Heart right ventricle (tissue), 16 donors: ENCODE measurements around the gene CENPT. TPM values are rescaled to one million over a fixed set of nuclear protein-coding genes. Genes with fewer than 3 reads are reported as not detected.
A peak's percentile ranks its signal among the peaks of the same experiment; 100 is the strongest.

Experiments
- ATAC-seq, 8 donors: fragments of 200-7000 bp; cut with Tn5 transposase; one replicate each; pipeline ENCODE4 v1.9.1; 2020; ENCODE audit warnings: mild to moderate bottlenecking in 8 of 8, moderate library complexity in 8 of 8, moderate number of reproducible peaks in 1 of 8
- DNase-seq, 2 donors: peaks; one replicate each; pipeline ENCODE4 v3.0.0-alpha.2; 2020
- H3K27ac ChIP-seq, 10 donors: fragments of 200-600 bp; sonication (generic) in 2 of 10; one replicate each; pipeline versions ENCODE4 v1.5.0 to v1.8.0; 2020 to 2022; ENCODE audit warnings: mild to moderate bottlenecking in 3 of 10
- H3K27me3 ChIP-seq, 7 donors: fragments of 200-600 bp; one replicate each; pipeline ENCODE4 v1.8.0; 2021 to 2022; ENCODE audit warnings: mild to moderate bottlenecking in 2 of 7
- H3K36me3 ChIP-seq, 9 donors: fragments of 200-600 bp; sonication (generic) in 1 of 9; one replicate each; pipeline versions ENCODE4 v1.5.0 to v1.8.0; 2020 to 2022; ENCODE audit warnings: mild to moderate bottlenecking in 2 of 9
- H3K4me1 ChIP-seq, 9 donors: fragments of 200-600 bp; sonication (generic) in 1 of 9; one replicate each; pipeline versions ENCODE4 v1.5.0 to v1.8.0; 2020 to 2022; ENCODE audit warnings: mild to moderate bottlenecking in 4 of 9
- H3K4me3 ChIP-seq, 10 donors: fragments of 200-600 bp; sonication (generic) in 2 of 10; one replicate each; pipeline versions ENCODE4 v1.5.0 to v1.8.0; 2020 to 2022; ENCODE audit warnings: mild to moderate bottlenecking in 7 of 10, moderate library complexity in 2 of 10
- H3K9me3 ChIP-seq, 11 donors: fragments of 200-600 bp in 10 of 11; sonication (generic) in 2 of 11; one replicate each; pipeline versions ENCODE4 v1.5.0 to v1.8.0; 2013 to 2022; ENCODE audit warnings: mild to moderate bottlenecking in 2 of 11, control low read depth in 1 of 11, moderate library complexity in 1 of 11
- CTCF ChIP-seq, 9 donors: fragments of 200-600 bp; sonication (generic) in 2 of 9; IDR thresholded peaks; one replicate each; pipeline versions ENCODE4 v1.5.0 to v1.8.0; 2021 to 2022; ENCODE audit warnings: antibody characterized with exemption in 9 of 9, mild to moderate bottlenecking in 5 of 9, moderate library complexity in 1 of 9
- WGBS, 2 donors: extraction: QIAGEN DNeasy Blood & Tissue Kit; methylation state at CpG; one replicate each; pipeline ENCODE4 v1.1.7; 2013; ENCODE audit warnings: inconsistent platforms in 1 of 2; 5-methylcytosine and 5-hydroxymethylcytosine counted together
- intact Hi-C, 10 donors: fragments of 100-400 bp; cut with DNase I; formaldehyde crosslinking; loops; one replicate each; pipeline versions ENCODE4 v1.11.1 to v1.14.2; 2022
- polyA plus RNA-seq, 2 donors: library from polyadenylated mRNA; stranded (reverse); fragments of 200-250 nt; gene quantifications; one replicate each; pipeline ENCODE4 v1.2.3, GENCODE V29; 2013
- total RNA-seq, 10 donors: library from RNA; stranded (reverse); fragmentation: NEBNext Ultra II Directional in 3 of 10; extraction: Animal tissue kit (Norgen Biotek cat#: 25700) in 3 of 10; gene quantifications; one replicate each; pipeline versions ENCODE4 v1.2.1 to v1.2.4, GENCODE V29; 2021 to 2023
- donor health status: Arrhythmogenic right ventricular cardiomyopathy.
- donor health status: ischemic (EF 13 %, LVEDD 7.1; RV severe dilation, severe dysfunction).
- donor health status: healthy with polysubstance abuse.
- donor health status: DM: no; HTN: yes; CAD: no.
- donor health status: DM: no; HTN: no; CAD: no.
- donor health status: ischemic (EF 25% LVEDD 6.9; RV normal size, moderate dysfunction).
- donor health status: ischemic (EF 25% LVEDD 5.7; RV mildly dilated, moderate dysfunction).
- donor health status: healthy.
- donor health status: DM: yes; HTN: yes; CAD: no.
- donor health status: Ischemic cardiomyopathy.
- donor health status: ischemic (EF 35%, LVEDD 5.7; RV mildly dilated, moderate dysfunction).
- donor health status: nonischemic (EF 11% LVEDD 7.7; RV severe dilation, severe dysfunction).
- donor health status: DM: yes; HTN: yes; CAD: no.
- donor health status: PGD.
- donor health status: ischemic (EF 29% LVEDD 5.4; RV normal size, mild dysfunction).
- donor health status: nonischemic (EF 23%, LVEDD 6.1; RV moderate dilation, normal function).

CENPT gene
- total and polyA plus RNA-seq, 12 donors, result 16.1 to 63.3 (median 19.8) TPM

GRCh38 chr16:67872631-67873434, 25.3 kb upstream of the CENPT start, which contains the start of gene EDC4:
EDC4 (plus strand) TSS chr16:67873052; CDS start chr16:67873262, 210 bp downstream.
- H3K27me3 ChIP-seq, result no peaks in the 10 kb centered on the region
- TF ChIP-seq CTCF (IDR thresholded peaks at IDR 0.05), result peak in 1 of 9 donors; percentile 9
- H3K4me3 ChIP-seq, result peak within 1 kb of the TSS; percentile 79 to 100 (median 97)
- intact Hi-C loops, result loop anchor here in 2 of 10 donors (2.0 kb wide), 2 partner anchors 26 to 30 kb away; partner anchors contain the start of genes CENPT (in 1 of the 2), NUTF2 (in 1 of the 2) and THAP11 (in 1 of the 2)
- peak; percentile 91 to 95 (median 93) for ATAC-seq
- WGBS, 2 donors, result 2% methylated on average over 71 to 72 of the region's 72 CpGs
- peak; percentile 89 to 90 for DNase-seq
- H3K27ac ChIP-seq, result peak within 1 kb of the TSS; percentile 43 to 93 (median 90)
- H3K4me1 ChIP-seq, result peaks cover 17 to 41% (median 31%) of the 10 kb centered on the region in 9 donors
- H3K36me3 ChIP-seq, result peaks cover under 1 to 68% (median 46%) of the 10 kb centered on the region in 9 donors
- H3K9me3 ChIP-seq, result no peaks in the 10 kb centered on the region

GRCh38 chr16:67872131-67872630, 24.7 kb upstream of the CENPT start:
- DNase-seq (no peak), ATAC-seq (peak in 2 of 8 donors; percentile 2 to 3)
- peaks cover 17 to 41% (median 31%) of the 10 kb centered on the region in 9 donors for H3K4me1 ChIP-seq
- peaks cover 0 to 68% (median 46%) of the 10 kb centered on the region in 9 donors for H3K36me3 ChIP-seq
- no peak for TF ChIP-seq CTCF (IDR thresholded peaks at IDR 0.05)
- H3K9me3 ChIP-seq, result no peaks in the 10 kb centered on the region
- intact Hi-C loops, result loop anchor here in 2 of 10 donors (2.0 kb wide), 2 partner anchors 25 to 29 kb away; partner anchors contain the start of genes CENPT (in 1 of the 2), NUTF2 (in 1 of the 2) and THAP11 (in 1 of the 2)
- H3K27ac ChIP-seq, result peak overlapping the region in 9 of 10 donors; percentile 64 to 93 (median 90)
- WGBS, 2 donors, result 69% methylated on average over 2 of the region's 2 CpGs
- no peaks in the 10 kb centered on the region for H3K27me3 ChIP-seq
- peak overlapping the region in 8 of 10 donors; percentile 89 to 100 (median 97) for H3K4me3 ChIP-seq

GRCh38 chr16:67871256-67871655, 23.8 kb upstream of the CENPT start:
- H3K36me3 ChIP-seq, result peaks cover 0 to 68% (median 47%) of the 10 kb centered on the region in 9 donors
- H3K27ac ChIP-seq, result peak overlapping the region in 1 of 10 donors; percentile 92
- 79 to 82% methylated on average over 3 of the region's 3 CpGs for WGBS, 2 donors

More at GRCh38 chr16:67871256-67871655, 23.8 kb upstream of the CENPT start:
- no peaks in the 10 kb centered on the region for H3K9me3 ChIP-seq
- intact Hi-C loops, result loop anchor here in 1 of 10 donors (2.0 kb wide), 1 partner anchor 56 kb away; no protein-coding TSS in a partner anchor
- no peaks in the 10 kb centered on the region for H3K27me3 ChIP-seq
- H3K4me1 ChIP-seq, result peaks cover 17 to 36% (median 31%) of the 10 kb centered on the region in 9 donors
- no peak overlapping the region for H3K4me3 ChIP-seq
- no peak for DNase-seq
- no peak for TF ChIP-seq CTCF (IDR thresholded peaks at IDR 0.05)
- no peak for ATAC-seq
